ENCODE results near the gene CABP4.
A peak's percentile ranks its signal among the peaks of the same experiment; 100 is the strongest.

The CABP4 gene

DNA sequence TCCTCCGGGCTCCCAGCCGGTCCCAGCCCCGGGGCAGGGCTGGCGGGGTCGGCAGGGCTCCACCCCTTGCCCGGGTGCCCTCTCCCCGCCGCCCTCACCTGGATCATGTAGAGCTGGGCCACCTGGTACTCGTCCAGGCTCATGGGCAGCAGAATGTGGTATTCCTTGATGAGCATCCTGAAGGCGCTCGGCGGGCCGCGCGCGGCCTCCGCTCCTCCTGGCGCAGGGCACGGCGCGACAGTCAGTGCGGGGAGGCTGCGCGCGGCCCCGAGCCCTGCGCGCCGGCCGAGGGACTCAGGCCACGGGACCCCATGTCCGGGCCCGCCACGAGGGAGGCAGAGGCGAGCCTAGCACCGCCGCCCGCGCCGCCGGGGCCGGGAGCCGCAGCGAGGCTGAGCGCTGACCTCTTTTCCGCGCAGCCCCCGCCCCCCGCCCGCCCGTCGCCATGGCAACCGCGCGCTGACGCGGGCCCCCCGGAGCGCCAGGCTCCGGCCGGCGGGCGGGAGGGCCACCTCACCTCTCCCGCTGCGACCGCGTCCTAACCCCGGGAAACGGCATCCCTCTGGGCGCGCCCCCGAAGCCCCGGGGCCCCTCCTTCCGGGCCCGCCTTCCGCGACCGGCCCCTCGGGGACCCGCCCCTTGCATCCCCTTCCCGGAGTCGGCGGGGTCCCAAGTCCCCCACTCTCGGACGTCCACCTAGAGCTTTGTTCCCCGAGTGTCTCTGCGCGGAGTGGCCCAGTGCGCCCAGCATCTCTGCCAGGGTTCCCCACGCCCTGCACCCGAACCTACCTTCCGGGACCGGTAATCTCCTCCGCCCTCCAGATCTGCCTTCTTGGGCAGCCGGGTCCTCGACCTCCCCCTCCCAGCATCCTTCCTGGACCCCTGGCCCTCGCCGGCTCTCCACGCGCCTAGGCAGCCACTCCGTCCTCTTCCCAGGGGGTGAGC, 49.1 kb downstream of the CABP4 start:
- peak overlapping the region; percentile 92 for H3K4me3 Mint-ChIP-seq
- DNase-seq (ENCODE audit: low spot score in 2 of 2) = peak in 1 of 2 donors; percentile 51

GRCh38 chr11:67504950-67505581, 49.9 kb downstream of the CABP4 start, which contains the start of gene PITPNM1:
Gene PITPNM1, minus strand, starts transcription at chr11:67505363. Its CDS starts 1,183 bp downstream, at chr11:67504180.
- Mint-ChIP-seq H3K36me3 (peaks cover 11% of the 10 kb centered on the region), H3K9me3 (no peaks in the 10 kb centered on the region), H3K27me3 (no peaks in the 10 kb centered on the region), H3K27ac (peak within 1 kb of the TSS; percentile 89), H3K4me1 (peaks cover 33% of the 10 kb centered on the region), H3K4me3 (peak within 1 kb of the TSS; percentile 92)
- DNase-seq (ENCODE audit: low spot score in 2 of 2) (peak; percentile 66 to 84), ATAC-seq (ENCODE audit: low read depth) (peak; percentile 14)

More for the DNA sequence above, 49.1 kb downstream of the CABP4 start:
- Mint-ChIP-seq H3K4me1 (peaks cover 33% of the 10 kb centered on the region), H3K9me3 (no peaks in the 10 kb centered on the region), H3K27me3 (no peaks in the 10 kb centered on the region), H3K36me3 (peaks cover 14% of the 10 kb centered on the region), H3K27ac (peak overlapping the region; percentile 89)
- no peak for ATAC-seq (ENCODE audit: low read depth)

- peak; percentile 44 for ATAC-seq (ENCODE audit: low read depth)
- H3K36me3 Mint-ChIP-seq = peaks cover 8% of the 10 kb centered on the region
- DNase-seq (ENCODE audit: low spot score in 2 of 2) = peak; percentile 88 to 93
- peak overlapping the region; percentile 92 for H3K4me3 Mint-ChIP-seq
- peaks cover under 1% of the 10 kb centered on the region for H3K27me3 Mint-ChIP-seq
- H3K4me1 Mint-ChIP-seq = peaks cover 33% of the 10 kb centered on the region
- H3K27ac Mint-ChIP-seq = peak overlapping the region; percentile 89
- no peaks in the 10 kb centered on the region for H3K9me3 Mint-ChIP-seq
Observed at GRCh38 chr11:67505605-67506396, 50.6 kb downstream of the CABP4 start.

DNA sequence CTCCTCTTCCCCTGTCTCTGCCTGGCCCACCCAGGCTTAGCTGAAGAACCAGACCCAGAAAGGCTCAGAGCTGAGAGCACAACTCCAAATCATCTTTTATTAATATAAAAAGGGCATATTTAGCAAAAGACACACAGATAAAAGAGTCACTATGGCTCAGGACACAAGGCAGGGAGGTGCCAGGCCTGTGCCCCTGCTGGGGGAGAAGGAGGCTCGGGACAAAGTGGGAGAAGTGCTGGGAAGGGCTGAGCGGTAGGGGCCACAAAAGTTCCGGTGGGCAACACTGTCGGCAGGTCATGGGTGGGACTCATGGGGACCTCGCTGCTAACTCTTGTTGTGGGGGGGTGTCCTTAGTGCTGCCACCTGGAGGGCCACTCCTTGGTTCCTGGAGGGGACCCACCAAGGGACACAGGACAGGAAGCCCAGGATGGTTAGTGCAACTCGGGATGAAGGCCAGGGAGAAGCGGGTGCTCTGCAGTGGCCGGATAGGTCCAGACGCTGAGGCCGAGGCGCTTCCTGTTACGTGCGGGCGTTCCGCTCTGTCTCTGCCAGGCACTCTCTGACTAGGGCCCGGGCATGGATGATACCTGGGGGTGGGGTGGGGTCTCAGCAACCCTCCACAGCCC, 51.4 kb downstream of the CABP4 start:
- no peaks in the 10 kb centered on the region for H3K9me3 Mint-ChIP-seq
- peaks cover 2% of the 10 kb centered on the region for H3K27me3 Mint-ChIP-seq
- H3K4me1 Mint-ChIP-seq = peaks cover 28% of the 10 kb centered on the region
- DNase-seq (ENCODE audit: low spot score in 2 of 2) = no peak
- peak overlapping the region; percentile 89 for H3K27ac Mint-ChIP-seq
- H3K4me3 Mint-ChIP-seq = peak overlapping the region; percentile 92
- no peak for ATAC-seq (ENCODE audit: low read depth)
- peaks cover 3% of the 10 kb centered on the region for H3K36me3 Mint-ChIP-seq

DNA sequence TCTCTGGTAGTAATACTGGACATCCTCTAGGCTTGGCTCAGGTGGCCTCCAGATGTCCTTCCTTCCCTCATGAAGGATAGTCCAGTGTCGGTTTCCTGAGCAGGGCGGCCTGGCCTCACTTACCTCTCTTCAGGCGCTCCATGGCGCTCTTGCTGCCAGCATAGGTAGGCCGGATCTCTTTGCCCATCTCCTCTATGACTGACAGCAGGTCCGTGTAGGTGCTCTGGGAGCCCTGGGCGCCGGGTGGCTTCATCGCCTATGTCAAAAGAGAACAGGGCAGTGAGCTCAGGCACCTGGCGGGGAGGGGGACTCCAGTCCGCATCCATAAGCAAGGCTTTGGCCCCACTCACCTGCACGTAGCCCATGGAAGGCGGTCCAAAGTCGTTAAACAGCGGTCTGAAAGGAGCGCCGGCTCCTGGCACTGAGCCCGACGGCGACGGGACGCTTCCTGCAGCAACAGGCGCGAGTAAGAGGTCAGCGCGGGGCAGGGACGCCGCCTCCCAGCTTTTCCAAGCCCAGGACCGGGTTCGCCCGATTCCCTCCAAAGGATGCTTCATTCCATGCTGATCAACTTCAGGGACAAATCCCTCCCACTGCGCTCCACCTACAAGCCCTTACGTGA, 52.2 kb downstream of the CABP4 start:
- peaks cover 28% of the 10 kb centered on the region for H3K4me1 Mint-ChIP-seq
- no peak for ATAC-seq (ENCODE audit: low read depth)
- peak overlapping the region; percentile 97 for H3K27ac Mint-ChIP-seq
- DNase-seq (ENCODE audit: low spot score in 2 of 2) = peak in 1 of 2 donors; percentile 44
- peak overlapping the region; percentile 70 for H3K4me3 Mint-ChIP-seq
- H3K9me3 Mint-ChIP-seq = no peaks in the 10 kb centered on the region
- H3K27me3 Mint-ChIP-seq = peaks cover 2% of the 10 kb centered on the region
- H3K36me3 Mint-ChIP-seq = peaks cover 3% of the 10 kb centered on the region

GRCh38 chr11:67507864-67508485, 52.8 kb downstream of the CABP4 start, which contains the start of gene CDK2AP2:
Gene CDK2AP2, minus strand, starts transcription at chr11:67508162. Its CDS starts 80 bp downstream, at chr11:67508082.
- Mint-ChIP-seq H3K27me3 (peaks cover 2% of the 10 kb centered on the region), H3K36me3 (peaks cover under 1% of the 10 kb centered on the region), H3K4me3 (peak within 1 kb of the TSS; percentile 70), H3K27ac (peak within 1 kb of the TSS; percentile 97), H3K9me3 (no peaks in the 10 kb centered on the region), H3K4me1 (peaks cover 25% of the 10 kb centered on the region)
- DNase-seq (ENCODE audit: low spot score in 2 of 2) = peak; percentile 90 to 92
- ATAC-seq (ENCODE audit: low read depth) = peak; percentile 70

DNA sequence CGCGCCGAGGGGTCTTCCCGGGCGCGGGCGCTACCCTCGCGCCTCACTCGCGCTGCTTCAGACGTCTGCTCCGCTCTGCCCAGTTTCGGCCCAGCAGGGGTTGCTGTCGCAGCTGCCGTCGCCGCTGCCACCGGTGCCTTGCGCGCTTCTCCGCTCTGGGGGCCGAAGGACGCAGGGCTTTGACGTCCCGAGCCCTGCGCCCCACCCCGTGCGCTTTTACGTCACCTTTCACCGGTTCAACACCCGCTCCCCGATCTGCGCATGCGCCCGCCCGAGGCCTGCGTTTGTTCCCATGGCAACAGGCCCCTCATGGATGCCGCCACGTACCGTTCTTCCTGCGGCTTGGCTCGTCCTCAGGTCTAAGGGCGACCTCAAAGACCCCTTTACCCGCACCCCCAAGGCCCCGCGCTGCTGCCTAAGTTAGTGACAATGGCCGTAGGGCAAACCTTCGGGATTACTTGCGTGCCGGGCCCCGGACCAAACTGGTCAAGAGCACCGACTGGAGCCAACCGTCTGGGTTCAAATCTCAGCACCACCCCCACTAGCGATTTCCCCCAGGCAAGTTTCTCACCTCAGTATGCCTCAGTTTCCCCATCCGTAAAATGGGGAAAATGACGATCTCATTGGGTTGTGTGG, 53.5 kb downstream of the CABP4 start:
- H3K36me3 Mint-ChIP-seq = no peaks in the 10 kb centered on the region
- peak overlapping the region; percentile 70 for H3K4me3 Mint-ChIP-seq
- DNase-seq (ENCODE audit: low spot score in 2 of 2) (peak; percentile 99), ATAC-seq (ENCODE audit: low read depth) (peak; percentile 51)
- H3K27ac Mint-ChIP-seq = peak overlapping the region; percentile 97
- H3K27me3 Mint-ChIP-seq = peaks cover 2% of the 10 kb centered on the region
- H3K9me3 Mint-ChIP-seq = no peaks in the 10 kb centered on the region
- peaks cover 21% of the 10 kb centered on the region for H3K4me1 Mint-ChIP-seq

GRCh38 chr11:67510023-67510345, 54.8 kb downstream of the CABP4 start:
- DNase-seq (ENCODE audit: low spot score in 2 of 2) = no peak
- Mint-ChIP-seq H3K27me3 (peaks cover 8% of the 10 kb centered on the region), H3K4me1 (peaks cover 16% of the 10 kb centered on the region), H3K4me3 (no peak overlapping the region), H3K27ac (peak overlapping the region; percentile 97), H3K36me3 (no peaks in the 10 kb centered on the region), H3K9me3 (no peaks in the 10 kb centered on the region)
- no peak for ATAC-seq (ENCODE audit: low read depth)
